NCI-H446 (cell line): Measurements from ENCODE around the gene HHIP.

Source experiments
- DNase-seq, 2 experiments: peaks; one replicate each; lab custom pipeline; 2025; lab: John Stamatoyannopoulos, UW

Gene HHIP, protein sequence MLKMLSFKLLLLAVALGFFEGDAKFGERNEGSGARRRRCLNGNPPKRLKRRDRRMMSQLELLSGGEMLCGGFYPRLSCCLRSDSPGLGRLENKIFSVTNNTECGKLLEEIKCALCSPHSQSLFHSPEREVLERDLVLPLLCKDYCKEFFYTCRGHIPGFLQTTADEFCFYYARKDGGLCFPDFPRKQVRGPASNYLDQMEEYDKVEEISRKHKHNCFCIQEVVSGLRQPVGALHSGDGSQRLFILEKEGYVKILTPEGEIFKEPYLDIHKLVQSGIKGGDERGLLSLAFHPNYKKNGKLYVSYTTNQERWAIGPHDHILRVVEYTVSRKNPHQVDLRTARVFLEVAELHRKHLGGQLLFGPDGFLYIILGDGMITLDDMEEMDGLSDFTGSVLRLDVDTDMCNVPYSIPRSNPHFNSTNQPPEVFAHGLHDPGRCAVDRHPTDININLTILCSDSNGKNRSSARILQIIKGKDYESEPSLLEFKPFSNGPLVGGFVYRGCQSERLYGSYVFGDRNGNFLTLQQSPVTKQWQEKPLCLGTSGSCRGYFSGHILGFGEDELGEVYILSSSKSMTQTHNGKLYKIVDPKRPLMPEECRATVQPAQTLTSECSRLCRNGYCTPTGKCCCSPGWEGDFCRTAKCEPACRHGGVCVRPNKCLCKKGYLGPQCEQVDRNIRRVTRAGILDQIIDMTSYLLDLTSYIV

GRCh38 chr4:144645631-144646522 is at the start of gene HHIP:
Gene HHIP, plus strand, starts transcription at chr4:144646156. Its CDS starts 520 bp downstream, at chr4:144646676.
- DNase-seq: no peak

DNA sequence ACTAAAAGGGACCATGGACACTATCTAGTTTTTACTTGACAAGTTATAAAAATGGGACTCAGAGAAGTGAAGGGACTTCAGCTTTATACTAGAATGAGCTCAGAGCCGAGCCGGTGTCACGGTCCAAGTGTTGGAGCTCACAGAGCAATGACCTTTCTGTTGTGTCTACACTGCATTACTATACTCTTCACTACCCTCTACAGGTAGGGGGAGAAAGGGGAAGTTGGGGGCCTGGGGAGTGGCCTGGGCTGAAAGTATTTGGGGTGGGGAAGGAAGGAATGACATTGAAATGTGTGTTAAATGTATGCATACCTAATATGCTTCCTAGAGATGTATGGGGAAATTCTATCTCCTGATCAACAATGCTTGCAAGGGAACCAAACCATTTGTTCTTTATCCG is 48.8 kb upstream of the HHIP start:
- no peak for DNase-seq

DNA sequence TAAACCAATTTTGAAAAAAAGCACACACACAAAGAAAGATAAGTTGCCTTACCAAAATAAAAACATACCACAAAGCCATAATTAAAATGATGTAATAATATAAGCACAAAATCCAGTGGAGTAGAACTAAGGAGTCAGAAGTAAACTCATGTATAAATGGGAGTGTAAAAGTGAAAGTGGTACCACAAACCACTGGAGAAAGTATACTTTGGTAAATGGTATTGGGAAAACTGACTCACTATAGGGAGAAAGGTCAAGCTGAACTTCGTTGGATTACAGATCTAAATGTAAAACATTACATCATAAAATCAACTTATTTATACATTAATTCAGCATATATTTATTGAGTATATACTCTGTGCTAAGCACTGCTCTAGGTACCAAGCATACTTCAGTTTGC is 46.3 kb upstream of the HHIP start:
- DNase-seq: no peak

GRCh38 chr4:144611850-144612249 is 34.1 kb upstream of the HHIP start:
- no peak for DNase-seq

GRCh38 chr4:144614850-144615585 is 30.9 kb upstream of the HHIP start:
- DNase-seq: no peak

GRCh38 chr4:144621681-144622080 is 24.3 kb upstream of the HHIP start:
- no peak for DNase-seq

GRCh38 chr4:144627663-144628076 is 18.3 kb upstream of the HHIP start:
- DNase-seq: no peak

DNA sequence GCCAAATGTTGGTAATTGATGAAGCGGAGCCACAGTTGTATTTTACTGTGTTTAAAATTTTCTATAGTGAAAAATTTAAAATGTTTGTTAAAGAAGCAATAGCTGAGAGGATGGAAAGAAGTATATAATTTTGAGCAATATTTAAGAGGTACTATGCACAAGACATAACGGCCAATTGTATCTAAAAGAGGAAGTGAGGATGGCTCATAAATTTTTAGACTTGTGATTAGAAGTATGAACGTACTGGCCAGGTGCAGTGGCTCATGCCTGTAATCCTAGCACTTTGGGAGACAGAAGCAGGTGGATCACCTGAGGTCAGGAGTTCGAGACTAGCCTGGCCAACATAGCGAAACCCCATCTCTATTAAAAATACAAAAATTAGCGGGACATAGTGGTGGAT is 12.7 kb upstream of the HHIP start:
- DNase-seq: no peak

DNA sequence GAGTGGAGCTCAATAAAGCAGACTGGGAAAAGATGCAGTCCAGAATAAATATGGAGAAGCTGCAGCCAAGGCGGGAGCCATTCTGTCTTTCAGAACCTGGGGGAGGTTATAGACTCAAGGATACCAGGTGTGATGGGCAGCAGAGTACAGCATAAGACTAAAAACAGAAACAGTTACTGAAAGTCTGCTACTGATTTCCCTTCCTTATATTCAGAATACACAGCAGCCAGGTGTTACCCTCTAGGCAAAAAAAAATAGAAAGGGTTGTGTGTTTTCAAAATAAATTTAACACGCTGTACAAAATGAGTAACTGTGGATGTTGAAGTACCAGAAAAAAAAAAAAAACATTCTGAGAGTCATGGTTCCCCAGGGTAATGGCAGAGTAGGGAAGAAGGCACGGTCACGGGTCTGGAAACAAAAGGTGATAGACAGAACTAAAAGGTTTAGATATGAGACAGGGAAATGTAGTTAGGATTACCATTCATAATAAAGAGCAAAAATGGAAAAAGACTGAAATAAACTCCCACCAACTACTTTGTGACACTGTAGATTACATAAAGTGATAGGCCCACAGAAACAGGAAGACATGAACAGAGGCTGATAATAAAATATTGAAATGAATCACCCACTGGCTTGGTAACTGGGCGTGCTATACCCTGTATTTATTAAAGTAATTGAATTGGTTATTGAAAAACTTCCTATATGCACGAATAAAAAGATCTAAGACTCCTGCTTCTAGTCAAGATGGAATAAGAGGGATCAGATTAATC is 10.8 kb upstream of the HHIP start:
- no peak for DNase-seq

DNA sequence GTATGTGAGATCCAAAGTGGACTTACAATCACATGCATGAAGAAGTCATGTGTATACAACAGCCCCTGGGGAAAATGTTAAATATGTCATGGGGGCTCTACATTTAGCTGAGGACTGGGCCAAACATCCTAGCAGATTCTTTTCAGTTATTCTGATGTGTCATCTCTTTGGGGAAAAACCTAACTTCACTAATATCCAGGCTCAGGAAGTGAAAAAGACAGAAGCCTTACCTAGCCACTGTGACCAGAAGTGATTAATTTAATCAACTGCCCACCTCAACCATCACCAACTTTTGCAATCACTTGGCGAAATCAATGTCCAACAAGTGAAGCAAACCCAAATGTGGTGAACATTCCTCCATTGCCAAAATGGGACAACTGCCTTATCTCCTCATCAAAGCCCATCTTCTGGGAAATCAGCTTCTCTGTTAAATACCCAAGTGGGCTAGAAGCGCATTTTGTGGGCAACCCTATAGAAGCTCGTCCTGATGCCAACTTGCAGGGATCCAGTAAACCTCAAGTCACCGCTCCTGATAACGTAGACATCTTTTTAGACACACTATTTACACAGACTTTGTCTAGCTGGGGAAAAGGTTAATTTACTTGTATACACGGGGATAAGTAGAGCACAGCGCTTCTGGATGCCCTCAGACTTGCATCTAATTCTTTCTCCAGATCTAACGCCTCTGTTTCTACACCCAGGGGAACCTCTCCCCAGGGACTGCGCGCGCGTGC is 1.4 kb upstream of the HHIP start:
- DNase-seq: no peak

DNA sequence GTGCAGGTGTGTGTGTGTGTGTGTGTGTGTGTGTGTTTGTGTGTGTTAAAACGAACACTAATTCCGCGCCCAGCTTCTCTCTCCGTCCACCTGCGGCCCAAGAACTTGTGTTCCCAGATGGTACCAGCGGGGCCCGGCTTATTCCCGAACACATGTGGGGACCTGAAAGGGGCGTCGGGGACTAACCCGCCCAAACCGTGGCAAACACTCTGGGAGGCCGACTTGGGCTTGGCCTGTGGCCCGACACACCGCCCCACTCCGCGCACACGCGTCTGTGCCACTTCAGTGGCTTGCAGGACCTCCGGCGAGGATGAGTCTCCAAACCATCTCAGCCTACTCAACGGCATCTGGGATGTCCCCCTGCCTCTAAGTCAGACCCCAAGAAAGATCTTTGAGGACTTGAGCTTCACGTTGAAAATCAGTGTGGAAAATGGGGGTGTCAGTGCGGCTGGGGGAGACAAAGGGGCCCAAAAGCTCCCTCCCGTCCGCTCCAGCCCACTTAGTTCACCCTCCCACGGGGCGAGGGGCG is 790 bp upstream of the HHIP start:
- DNase-seq: no peak

DNA sequence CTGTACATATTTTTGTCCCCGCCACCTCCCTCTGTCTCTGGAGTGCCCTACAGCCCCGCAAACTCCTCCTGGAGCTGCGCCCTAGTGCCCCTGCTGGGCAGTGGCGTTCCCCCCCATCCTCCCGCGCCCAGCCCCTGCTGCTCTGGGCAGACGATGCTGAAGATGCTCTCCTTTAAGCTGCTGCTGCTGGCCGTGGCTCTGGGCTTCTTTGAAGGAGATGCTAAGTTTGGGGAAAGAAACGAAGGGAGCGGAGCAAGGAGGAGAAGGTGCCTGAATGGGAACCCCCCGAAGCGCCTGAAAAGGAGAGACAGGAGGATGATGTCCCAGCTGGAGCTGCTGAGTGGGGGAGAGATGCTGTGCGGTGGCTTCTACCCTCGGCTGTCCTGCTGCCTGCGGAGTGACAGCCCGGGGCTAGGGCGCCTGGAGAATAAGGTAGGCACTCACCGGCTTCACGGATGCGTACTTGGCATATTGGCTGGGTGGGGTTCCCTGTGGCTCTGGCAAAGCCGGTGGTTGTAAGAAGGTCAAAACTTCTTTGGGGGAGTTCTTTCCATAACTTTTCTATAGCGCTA is 653 bp downstream of the HHIP start:
- no peak for DNase-seq

DNA sequence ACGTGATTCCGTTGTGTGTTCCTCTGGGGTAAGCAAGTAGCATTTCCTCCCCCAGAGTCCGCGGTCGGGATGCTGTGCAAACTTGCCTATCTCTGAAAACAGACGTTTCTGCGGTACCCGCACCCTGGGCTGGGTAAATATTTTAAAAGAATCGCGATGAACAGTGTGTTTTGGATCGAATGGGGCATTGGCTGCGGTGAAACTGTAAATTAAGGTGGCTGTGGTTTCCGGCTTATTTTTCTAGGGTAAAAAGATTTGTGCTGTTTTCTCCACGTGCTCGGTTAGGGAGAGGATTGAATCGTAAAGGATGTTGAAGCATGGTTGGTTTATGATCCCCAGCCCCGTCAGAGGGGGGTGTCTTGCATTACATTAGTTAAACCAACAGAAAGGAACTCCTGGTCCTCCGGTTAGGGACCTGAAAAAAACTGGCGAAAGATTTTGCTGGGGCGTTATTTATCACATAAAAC is 1.2 kb downstream of the HHIP start:
- no peak for DNase-seq

- no peak for DNase-seq
Observed at GRCh38 chr4:144647590-144647989, 1.6 kb downstream of the HHIP start.

DNA sequence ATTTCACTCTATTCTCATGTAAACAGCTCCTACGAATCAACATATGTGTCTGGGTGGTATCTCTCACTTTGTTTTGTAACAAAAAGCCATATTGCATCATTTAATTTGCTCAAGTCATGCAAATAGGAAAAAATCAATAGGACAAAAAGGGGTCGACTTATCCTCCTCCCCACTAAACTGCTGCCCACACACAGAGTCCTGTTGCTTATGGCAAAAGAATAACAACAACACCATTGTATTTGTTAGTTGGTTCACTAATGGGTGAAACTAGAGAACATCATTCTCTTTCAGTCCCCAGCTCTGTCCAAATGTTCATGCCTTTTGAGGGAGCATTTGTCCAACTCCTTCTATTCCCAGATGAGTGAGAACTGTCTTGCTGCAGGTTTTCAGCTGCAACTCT is 2.1 kb downstream of the HHIP start:
- no peak for DNase-seq

DNA sequence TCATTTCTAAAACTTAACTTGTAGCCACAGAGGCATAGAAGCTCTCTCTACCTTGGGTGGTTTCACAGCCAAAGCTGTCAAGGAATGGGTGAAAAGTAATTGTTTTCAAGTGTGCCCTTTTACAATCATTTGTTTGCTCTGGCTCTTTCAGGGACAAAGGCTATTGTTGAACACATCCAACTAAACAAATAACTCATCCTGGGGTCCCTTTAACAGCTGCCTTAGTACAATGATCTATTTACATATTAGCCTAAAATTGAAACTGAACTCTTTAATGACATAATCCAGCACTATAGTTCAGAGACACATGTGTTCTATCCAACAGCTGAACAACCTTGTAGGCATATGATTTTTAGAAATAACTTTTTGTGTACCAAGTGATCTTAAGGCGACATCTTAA is 3.7 kb downstream of the HHIP start:
- DNase-seq: no peak

DNA sequence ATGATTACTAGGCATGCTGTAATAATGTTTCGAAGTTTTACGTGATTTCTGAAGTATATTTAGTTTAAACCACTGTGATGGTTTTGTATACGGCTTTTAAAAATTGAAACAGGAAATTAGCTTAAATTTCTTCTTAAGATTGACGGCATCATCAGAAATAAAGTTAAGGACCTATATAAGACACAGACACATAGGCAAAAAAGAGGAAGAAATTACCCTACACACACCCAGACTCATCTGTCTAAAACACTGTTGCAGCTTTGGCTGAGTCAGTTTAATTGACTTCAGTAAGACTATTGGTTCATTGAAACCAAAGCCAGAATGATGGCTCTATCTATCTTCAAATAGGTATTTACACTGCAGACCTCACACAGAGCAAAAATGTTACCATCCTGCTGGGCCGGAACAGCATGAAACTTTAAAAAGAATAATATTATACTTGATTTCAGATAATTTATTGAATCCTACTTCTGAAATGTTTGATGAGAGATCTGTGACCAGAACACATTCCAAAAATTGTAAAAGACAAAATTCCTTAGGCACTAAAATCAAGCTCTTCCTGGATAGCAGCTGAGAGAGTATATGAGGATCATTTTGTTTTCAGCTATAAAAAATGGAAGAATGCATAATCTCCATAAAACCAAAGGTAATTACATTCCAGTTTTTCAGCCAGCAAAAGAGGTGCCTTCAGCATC is 4.5 kb downstream of the HHIP start:
- DNase-seq: no peak

- DNase-seq: no peak
Observed at GRCh38 chr4:144653781-144654545, 8.0 kb downstream of the HHIP start.
